ENCODE results near the gene MOB3B. TPM values are rescaled to one million over a fixed set of nuclear protein-coding genes. Genes with fewer than 3 reads are reported as not detected.

Gene MOB3B
- total RNA-seq, 4 donors from 2014 or later: 8.2 to 16.5 (median 10.5) TPM

DNA sequence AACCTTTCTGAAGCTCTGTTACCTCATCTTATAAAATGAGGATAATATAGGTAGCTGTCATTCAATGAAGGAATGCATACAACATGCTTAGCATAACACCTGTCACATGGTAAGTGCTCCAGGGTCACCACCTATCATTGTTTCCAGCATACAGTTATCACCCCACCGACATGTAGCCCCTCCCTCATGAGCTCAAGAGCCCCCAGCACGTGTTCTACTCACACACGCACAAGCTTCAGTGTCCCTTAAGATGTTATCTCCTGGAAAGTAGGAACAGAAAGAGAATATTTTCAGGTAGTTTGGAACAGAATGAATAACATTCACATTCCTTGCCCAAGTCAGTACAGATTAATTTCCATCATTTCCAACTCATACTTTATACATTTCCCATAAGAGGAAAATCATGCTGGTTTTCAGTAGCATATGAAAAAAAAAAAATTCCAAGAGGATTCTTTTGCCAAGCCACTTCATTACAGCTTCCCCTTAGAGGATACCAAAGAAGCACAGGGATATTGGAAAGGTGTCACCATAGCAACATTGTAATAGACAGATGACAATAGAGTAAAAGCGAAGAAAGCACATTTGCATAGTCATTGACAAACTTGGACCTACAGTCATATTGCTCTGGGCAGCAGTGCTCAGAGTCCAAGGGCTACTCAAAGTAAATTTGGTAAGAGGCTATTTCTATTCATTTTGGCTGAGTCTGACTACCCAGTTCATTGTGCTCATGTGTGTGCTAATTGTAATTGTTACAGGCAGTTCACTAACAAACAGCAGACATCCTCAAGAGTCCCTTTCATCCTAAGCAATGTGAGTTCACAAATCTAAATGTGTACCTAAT lies 1.5 kb upstream of the MOB3B start:
- intact Hi-C loops (cut with DNase I; ENCODE audit: low total_unique reads): no loop called here
- WGBS, 2 donors: 53 to 54% methylated on average over 4 of the region's 4 CpGs
- no peak for TF ChIP-seq POLR2A (IDR thresholded peaks at IDR 0.05)
- no peak for TF ChIP-seq CTCF (IDR thresholded peaks at IDR 0.05)
- no peak for DNase-seq (ENCODE audit: low spot score in 2 of 2)
- no peak overlapping the region for H3K4me3 ChIP-seq (ENCODE audit: low read depth, poor library complexity, severe bottlenecking)

- TF ChIP-seq POLR2A (IDR thresholded peaks at IDR 0.05) (no peak), CTCF (IDR thresholded peaks at IDR 0.05) (no peak)
- 0% methylated on average over 24 to 25 of the region's 25 CpGs for WGBS, 2 donors
Observed at GRCh38 chr9:27528886-27529315, 713 bp downstream of the MOB3B start.

GRCh38 chr9:27528076-27528885 lies 1.3 kb downstream of the MOB3B start:
- peak overlapping the region; percentile 62 for H3K4me3 ChIP-seq (ENCODE audit: low read depth, poor library complexity, severe bottlenecking)
- WGBS, 2 donors: 2 to 4% methylated on average over 40 to 42 of the region's 44 CpGs
- intact Hi-C loops (cut with DNase I; ENCODE audit: low total_unique reads): no loop called here
- no peak for TF ChIP-seq CTCF (IDR thresholded peaks at IDR 0.05)
- TF ChIP-seq POLR2A (IDR thresholded peaks at IDR 0.05): peak in 1 of 2 donors; percentile 3
- DNase-seq (ENCODE audit: low spot score in 2 of 2): peak; percentile 86 to 97

More at GRCh38 chr9:27528886-27529315, 713 bp downstream of the MOB3B start:
- peak overlapping the region; percentile 62 for H3K4me3 ChIP-seq (ENCODE audit: low read depth, poor library complexity, severe bottlenecking)
- peak; percentile 58 to 93 for DNase-seq (ENCODE audit: low spot score in 2 of 2)
- intact Hi-C loops (cut with DNase I; ENCODE audit: low total_unique reads): no loop called here

GRCh38 chr9:27527702-27528075 lies 1.9 kb downstream of the MOB3B start:
- no peak for DNase-seq (ENCODE audit: low spot score in 2 of 2)
- intact Hi-C loops (cut with DNase I; ENCODE audit: low total_unique reads): no loop called here

DNA sequence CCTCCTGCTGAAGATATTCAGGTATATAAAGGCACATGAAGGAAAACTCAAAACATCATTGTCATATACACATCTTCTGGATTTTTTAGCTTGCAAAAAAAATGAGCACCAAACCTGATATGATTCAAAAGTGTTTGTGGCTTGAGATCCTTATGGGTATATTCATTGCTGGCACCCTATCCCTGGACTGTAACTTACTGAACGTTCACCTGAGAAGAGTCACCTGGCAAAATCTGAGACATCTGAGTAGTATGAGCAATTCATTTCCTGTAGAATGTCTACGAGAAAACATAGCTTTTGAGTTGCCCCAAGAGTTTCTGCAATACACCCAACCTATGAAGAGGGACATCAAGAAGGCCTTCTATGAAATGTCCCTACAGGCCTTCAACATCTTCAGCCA lies 5.4 kb downstream of the MOB3B start, which contains the start of gene IFNK:
Gene IFNK, plus strand, starts transcription at position 55 of the 400 bp plus-strand sequence. Its CDS starts 47 bp downstream, at position 102.
- WGBS, 2 donors: 55 to 70% methylated on average over 2 of the region's 2 CpGs
- intact Hi-C loops (cut with DNase I; ENCODE audit: low total_unique reads): no loop called here
- TF ChIP-seq CTCF (IDR thresholded peaks at IDR 0.05) (no peak), POLR2A (IDR thresholded peaks at IDR 0.05) (no peak)
- H3K4me3 ChIP-seq (ENCODE audit: low read depth, poor library complexity, severe bottlenecking): no peak within 1 kb of the TSS
- no peak for DNase-seq (ENCODE audit: low spot score in 2 of 2)

More at GRCh38 chr9:27527702-27528075, 1.9 kb downstream of the MOB3B start:
- no peak overlapping the region for H3K4me3 ChIP-seq (ENCODE audit: low read depth, poor library complexity, severe bottlenecking)
- 38 to 41% methylated on average over 8 of the region's 8 CpGs for WGBS, 2 donors
- TF ChIP-seq POLR2A (IDR thresholded peaks at IDR 0.05) (no peak), CTCF (IDR thresholded peaks at IDR 0.05) (no peak)
